HG02840 (cell line): ENCODE results near the gene INHBB.

Source experiments
- ATAC-seq: cut with Tn5 transposase; IDR thresholded peaks from one replicate; pipeline ENCODE4 v1.9.1; 2021; ENCODE audit warnings: mild to moderate bottlenecking, moderate library complexity, moderate number of reproducible peaks; ENCODE audit not compliant: unreplicated experiment, low FRiP score

The INHBB gene

GRCh38 chr2:120353931-120354330, 8.0 kb downstream of the INHBB start:
- no peak for ATAC-seq

- ATAC-seq: no peak
Observed at GRCh38 chr2:120354467-120354866, 8.5 kb downstream of the INHBB start.

- no peak for ATAC-seq
Observed at GRCh38 chr2:120354935-120355779, 9.2 kb downstream of the INHBB start.

GRCh38 chr2:120355780-120356266, 9.9 kb downstream of the INHBB start:
- no peak for ATAC-seq

GRCh38 chr2:120357768-120358167, 11.8 kb downstream of the INHBB start:
- ATAC-seq: no peak

GRCh38 chr2:120358734-120359465, 13.0 kb downstream of the INHBB start:
- no peak for ATAC-seq

GRCh38 chr2:120360307-120360855, 14.4 kb downstream of the INHBB start:
- no peak for ATAC-seq

GRCh38 chr2:120362926-120363325, 17.0 kb downstream of the INHBB start:
- no peak for ATAC-seq

GRCh38 chr2:120365236-120365793, 19.4 kb downstream of the INHBB start:
- ATAC-seq: no peak

GRCh38 chr2:120366698-120367097, 20.8 kb downstream of the INHBB start:
- no peak for ATAC-seq

- ATAC-seq: no peak
Observed at GRCh38 chr2:120367221-120367620, 21.3 kb downstream of the INHBB start.

- ATAC-seq: no peak
Observed at GRCh38 chr2:120367649-120368048, 21.7 kb downstream of the INHBB start.

GRCh38 chr2:120368086-120368485, 22.1 kb downstream of the INHBB start:
- ATAC-seq: no peak

GRCh38 chr2:120369250-120369649, 23.3 kb downstream of the INHBB start:
- no peak for ATAC-seq

- ATAC-seq: no peak
Observed at GRCh38 chr2:120371969-120372625, 26.2 kb downstream of the INHBB start.

- ATAC-seq: no peak
Observed at GRCh38 chr2:120372816-120373215, 26.9 kb downstream of the INHBB start.

GRCh38 chr2:120373424-120373823, 27.5 kb downstream of the INHBB start:
- no peak for ATAC-seq

GRCh38 chr2:120374821-120375220, 28.9 kb downstream of the INHBB start:
- ATAC-seq: no peak

- no peak for ATAC-seq
Observed at GRCh38 chr2:120375251-120376020, 29.5 kb downstream of the INHBB start.

- ATAC-seq: no peak
Observed at GRCh38 chr2:120376101-120376500, 30.2 kb downstream of the INHBB start.
